Measurements from ENCODE around the gene INPP5B.
A peak's percentile ranks its signal among the peaks of the same experiment; 100 is the strongest.

The INPP5B gene

GRCh38 chr1:37814252-37814651, 132.6 kb downstream of the INPP5B start:
- intact Hi-C loops (cut with micrococcal nuclease), result loop anchor here (5.0 kb wide), 1 partner anchor 122 kb away; the partner anchor contains the start of gene CDCA8
- H3K4me3 Mint-ChIP-seq, result no peak overlapping the region
- no peak overlapping the region for H3K27ac Mint-ChIP-seq
- no peaks in the 10 kb centered on the region for H3K27me3 Mint-ChIP-seq
- H3K9me3 Mint-ChIP-seq, result no peaks in the 10 kb centered on the region
- peaks cover 69% of the 10 kb centered on the region for H3K36me3 Mint-ChIP-seq (ENCODE audit: low read depth)
- peaks cover 49% of the 10 kb centered on the region for H3K4me1 Mint-ChIP-seq (ENCODE audit: low read depth)

GRCh38 chr1:37813529-37814145, 133.2 kb downstream of the INPP5B start:
- H3K27ac Mint-ChIP-seq, result no peak overlapping the region
- peaks cover 70% of the 10 kb centered on the region for H3K36me3 Mint-ChIP-seq (ENCODE audit: low read depth)
- intact Hi-C loops (cut with micrococcal nuclease), result loop anchor here (5.0 kb wide), 1 partner anchor 121 kb away; the partner anchor contains the start of gene CDCA8
- H3K27me3 Mint-ChIP-seq, result no peaks in the 10 kb centered on the region
- H3K4me1 Mint-ChIP-seq (ENCODE audit: low read depth), result peaks cover 55% of the 10 kb centered on the region
- H3K4me3 Mint-ChIP-seq, result no peak overlapping the region
- no peaks in the 10 kb centered on the region for H3K9me3 Mint-ChIP-seq

GRCh38 chr1:37811027-37811655, 135.7 kb downstream of the INPP5B start:
- H3K27me3 Mint-ChIP-seq, result no peaks in the 10 kb centered on the region
- peaks cover 61% of the 10 kb centered on the region for H3K4me1 Mint-ChIP-seq (ENCODE audit: low read depth)
- no peaks in the 10 kb centered on the region for H3K9me3 Mint-ChIP-seq
- intact Hi-C loops (cut with micrococcal nuclease), result loop anchor here (5.0 kb wide), 1 partner anchor 119 kb away; the partner anchor contains the start of gene CDCA8
- peak overlapping the region; percentile 94 for H3K27ac Mint-ChIP-seq
- H3K4me3 Mint-ChIP-seq, result peak overlapping the region; percentile 13
- H3K36me3 Mint-ChIP-seq (ENCODE audit: low read depth), result peaks cover 67% of the 10 kb centered on the region
